GM12873 (cell line): ENCODE measurements around the gene NF1.

Experiments
- TF ChIP-seq, protein P1 (sequence below): IDR thresholded peaks from 2 replicates; pipeline ENCODE4 v1.5.1; 2012; ENCODE audit warnings: low read depth, mild to moderate bottlenecking, moderate library complexity, low read length, control low read depth; ENCODE audit not compliant: insufficient read depth; ENCODE audit errors: missing control alignments

The NF1 gene

DNA sequence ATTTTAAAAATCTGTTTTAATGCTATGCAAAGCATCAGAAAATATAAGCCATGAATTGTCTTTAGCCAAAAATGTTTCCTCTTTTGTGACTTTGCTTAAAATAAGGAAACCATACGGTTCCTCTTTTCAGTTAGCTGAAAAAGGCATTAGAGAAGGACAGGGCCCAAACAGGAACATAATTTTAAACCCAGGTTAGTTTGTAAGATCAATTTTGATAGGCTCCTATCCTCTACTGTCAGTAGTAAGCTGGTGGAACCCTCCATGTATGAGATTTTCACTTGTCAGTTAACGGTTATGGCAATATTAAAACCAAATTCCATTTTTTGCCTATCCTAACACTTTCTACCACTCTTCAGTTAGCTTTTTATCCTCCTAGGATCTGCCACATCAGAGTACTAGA, 214.8 kb downstream of the NF1 start:
- TF ChIP-seq, protein P1, sequence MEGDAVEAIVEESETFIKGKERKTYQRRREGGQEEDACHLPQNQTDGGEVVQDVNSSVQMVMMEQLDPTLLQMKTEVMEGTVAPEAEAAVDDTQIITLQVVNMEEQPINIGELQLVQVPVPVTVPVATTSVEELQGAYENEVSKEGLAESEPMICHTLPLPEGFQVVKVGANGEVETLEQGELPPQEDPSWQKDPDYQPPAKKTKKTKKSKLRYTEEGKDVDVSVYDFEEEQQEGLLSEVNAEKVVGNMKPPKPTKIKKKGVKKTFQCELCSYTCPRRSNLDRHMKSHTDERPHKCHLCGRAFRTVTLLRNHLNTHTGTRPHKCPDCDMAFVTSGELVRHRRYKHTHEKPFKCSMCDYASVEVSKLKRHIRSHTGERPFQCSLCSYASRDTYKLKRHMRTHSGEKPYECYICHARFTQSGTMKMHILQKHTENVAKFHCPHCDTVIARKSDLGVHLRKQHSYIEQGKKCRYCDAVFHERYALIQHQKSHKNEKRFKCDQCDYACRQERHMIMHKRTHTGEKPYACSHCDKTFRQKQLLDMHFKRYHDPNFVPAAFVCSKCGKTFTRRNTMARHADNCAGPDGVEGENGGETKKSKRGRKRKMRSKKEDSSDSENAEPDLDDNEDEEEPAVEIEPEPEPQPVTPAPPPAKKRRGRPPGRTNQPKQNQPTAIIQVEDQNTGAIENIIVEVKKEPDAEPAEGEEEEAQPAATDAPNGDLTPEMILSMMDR, result no peak

DNA sequence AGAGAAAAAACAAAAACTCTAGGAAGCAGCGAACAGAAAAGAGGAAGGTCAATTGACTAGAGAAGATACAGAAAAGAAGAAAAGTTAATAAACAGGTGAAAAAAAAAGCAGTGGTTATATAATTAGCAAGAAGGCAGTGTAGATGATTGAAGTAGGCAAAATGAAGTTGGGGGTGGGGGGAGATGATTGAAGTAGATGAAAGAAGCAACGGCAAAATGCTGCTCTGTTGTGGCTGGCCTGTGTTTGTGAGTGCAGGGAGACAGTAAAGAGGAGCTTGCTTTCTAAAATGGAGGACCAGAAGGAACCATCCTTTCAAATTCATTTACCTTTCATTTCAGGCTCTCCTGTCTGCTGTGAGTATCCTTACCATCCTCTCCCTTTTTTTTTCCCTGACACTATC, 215.5 kb downstream of the NF1 start:
- TF ChIP-seq, protein P1, result no peak

DNA sequence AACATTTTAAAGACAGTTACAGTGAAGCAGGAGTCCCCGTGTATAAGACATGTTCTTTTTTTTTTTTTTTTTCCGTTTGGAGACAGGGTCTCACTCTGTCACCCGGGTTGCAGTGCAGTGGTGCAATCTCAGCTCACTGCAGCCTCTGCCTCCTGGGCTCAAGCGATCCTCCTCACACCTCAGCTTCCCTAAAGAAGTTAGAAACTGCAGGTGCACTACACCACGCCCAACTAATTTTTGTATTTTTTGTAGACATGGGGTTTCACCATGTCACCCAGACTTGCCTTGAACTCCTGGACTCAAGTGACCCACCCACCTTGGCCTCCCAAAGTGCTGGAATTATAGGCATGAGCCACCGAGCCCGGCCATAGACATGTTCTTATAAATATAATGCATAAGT, 216.1 kb downstream of the NF1 start:
- TF ChIP-seq, protein P1, result no peak

DNA sequence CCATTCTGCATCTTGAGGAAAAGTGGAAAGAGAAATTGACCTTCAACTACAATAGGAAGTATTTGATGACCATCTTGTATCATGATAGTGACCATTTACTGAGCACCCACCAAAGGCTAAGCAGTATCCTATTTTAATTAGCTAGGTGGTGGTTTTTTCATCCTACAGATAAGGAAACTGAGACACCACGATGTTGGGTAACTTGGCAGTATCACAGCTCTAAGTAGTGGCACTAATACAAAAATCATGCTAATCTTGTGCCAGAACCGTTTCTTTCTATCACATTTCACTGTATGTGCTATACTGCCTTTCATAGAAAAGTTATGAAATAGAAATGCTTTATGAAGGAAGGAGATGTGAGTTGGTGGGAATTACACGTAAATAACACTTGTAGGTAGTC, 216.7 kb downstream of the NF1 start:
- TF ChIP-seq, protein P1, result no peak

DNA sequence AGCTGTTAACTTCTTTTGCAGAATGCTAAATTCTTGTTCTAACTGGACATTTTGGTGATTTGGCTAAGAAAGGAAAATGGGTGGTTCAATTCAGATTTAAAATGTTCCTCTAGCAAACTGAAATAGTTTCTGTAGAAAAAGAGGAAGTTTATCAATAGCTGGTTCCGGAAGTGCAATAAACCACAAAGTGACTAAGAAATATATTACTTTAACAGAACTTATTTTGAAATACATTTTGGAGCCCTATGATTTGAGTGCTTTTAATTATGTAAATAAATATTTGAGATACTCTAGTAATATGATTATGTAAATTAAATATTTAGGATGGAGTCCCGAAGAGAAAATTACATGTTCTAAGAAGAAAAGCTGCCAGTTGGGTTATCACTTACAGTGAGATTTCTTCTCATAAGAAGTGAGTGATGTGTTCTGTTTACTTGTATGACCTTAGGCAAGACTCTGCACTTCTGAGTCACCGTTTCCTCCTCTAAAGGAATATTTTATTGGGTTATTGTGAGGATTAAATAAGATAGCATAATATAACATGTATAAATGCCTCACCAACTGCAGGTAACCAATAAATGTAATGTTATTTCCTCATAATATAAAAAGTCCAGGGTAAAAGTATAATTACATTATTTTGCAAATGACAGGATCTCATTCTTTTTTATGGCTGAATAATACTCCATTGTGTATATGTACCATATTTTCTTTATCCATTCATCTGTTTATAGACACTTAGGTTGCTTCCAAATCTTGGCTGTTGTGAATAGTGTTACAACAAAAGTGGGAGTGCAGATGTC, 219.4 kb downstream of the NF1 start, which contains the start of gene EVI2B:
Gene EVI2B (minus strand): TSS at position 73 of the 800 bp plus-strand sequence. CDS start 8,445 bp downstream, outside the sequence.
- TF ChIP-seq, protein P1, result no peak

DNA sequence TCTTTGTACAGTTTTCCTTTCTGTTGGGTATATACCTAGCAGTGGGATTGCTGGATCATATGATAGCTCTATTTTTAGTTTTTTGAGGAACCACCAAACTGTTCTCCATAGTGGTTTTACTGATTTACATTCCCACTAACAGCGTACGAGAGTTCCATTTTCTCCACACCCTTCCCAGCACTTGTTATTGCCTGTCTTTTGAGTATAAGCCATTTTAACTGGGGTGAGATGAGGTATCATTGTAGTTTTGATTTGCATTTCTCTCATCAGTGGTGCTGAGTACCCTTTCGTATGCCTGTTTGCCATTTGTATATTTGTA, 220.0 kb downstream of the NF1 start:
- TF ChIP-seq, protein P1, result no peak

DNA sequence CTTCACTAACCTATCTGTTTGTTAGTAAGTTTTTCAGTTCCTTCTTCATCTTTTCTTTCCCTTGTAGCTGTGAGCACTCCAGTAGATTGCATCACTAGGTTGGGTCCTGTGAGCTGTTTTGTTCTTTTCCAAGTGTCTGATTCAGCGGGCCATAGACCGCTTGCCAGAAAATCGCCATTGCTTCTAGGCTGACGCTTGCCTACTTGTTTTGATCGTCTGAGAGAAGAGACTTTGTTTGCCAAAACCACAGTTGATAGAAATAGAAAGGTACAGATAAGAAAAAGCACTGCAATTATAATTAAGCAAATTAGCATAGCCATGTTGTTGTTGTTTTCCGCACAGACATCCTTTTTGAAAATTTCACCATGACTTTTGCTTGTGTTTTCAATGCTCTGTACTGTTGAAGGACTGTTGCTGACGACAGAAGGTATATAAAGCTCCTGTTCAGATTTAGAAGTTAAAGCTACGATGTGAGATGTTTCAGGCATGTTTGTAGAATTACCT, 223.6 kb downstream of the NF1 start:
- TF ChIP-seq, protein P1, result no peak
